ENCODE results near the gene NCAPH2.

DNA sequence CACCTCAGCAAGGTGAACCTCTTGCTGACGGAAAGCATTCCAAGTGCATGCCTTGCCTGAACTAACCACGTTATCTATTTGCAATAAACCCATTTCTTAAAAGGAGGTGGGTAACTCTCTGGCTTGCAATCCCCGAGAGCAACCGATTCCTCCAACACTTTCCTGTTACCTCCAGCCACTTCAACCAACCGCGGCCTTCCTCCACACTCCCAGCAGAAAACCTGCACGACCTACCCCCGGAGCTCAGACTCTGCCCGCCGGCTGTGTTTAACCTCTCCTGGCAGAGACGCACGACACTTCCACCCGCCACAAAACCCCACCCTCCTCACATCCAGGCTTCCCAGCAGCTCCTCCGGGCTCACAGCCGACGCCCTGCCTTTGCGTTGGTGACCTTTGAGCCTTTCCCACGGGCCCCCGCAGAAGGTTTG lies 16.7 kb downstream of the NCAPH2 start:
- TF ChIP-seq, protein P1, sequence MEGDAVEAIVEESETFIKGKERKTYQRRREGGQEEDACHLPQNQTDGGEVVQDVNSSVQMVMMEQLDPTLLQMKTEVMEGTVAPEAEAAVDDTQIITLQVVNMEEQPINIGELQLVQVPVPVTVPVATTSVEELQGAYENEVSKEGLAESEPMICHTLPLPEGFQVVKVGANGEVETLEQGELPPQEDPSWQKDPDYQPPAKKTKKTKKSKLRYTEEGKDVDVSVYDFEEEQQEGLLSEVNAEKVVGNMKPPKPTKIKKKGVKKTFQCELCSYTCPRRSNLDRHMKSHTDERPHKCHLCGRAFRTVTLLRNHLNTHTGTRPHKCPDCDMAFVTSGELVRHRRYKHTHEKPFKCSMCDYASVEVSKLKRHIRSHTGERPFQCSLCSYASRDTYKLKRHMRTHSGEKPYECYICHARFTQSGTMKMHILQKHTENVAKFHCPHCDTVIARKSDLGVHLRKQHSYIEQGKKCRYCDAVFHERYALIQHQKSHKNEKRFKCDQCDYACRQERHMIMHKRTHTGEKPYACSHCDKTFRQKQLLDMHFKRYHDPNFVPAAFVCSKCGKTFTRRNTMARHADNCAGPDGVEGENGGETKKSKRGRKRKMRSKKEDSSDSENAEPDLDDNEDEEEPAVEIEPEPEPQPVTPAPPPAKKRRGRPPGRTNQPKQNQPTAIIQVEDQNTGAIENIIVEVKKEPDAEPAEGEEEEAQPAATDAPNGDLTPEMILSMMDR (IDR thresholded peaks at IDR 0.05) = no peak
- no peak for TF ChIP-seq POLR2A (IDR thresholded peaks at IDR 0.05)
